NCI-H526 treated with DMSO at 0.1 percent for 48 hours (cell line): ENCODE measurements around the gene ORM2.
"Not testable (repeated sequence)": the region's sequence is repeated elsewhere in the genome, so short reads cannot be mapped to it uniquely, and the experiment has no call there.

ENCODE experiments used
- DNase-seq: peaks from one replicate; lab custom pipeline; 2025; lab: John Stamatoyannopoulos, UW

Gene ORM2

GRCh38 chr9:114332474-114333040, 2.9 kb downstream of the ORM2 start:
- DNase-seq: not testable (repeated sequence)

- DNase-seq: not testable (repeated sequence)
Observed at GRCh38 chr9:114333718-114334117, 4.0 kb downstream of the ORM2 start.

GRCh38 chr9:114334490-114334889, 4.8 kb downstream of the ORM2 start:
- no peak for DNase-seq

GRCh38 chr9:114335745-114336144, 6.1 kb downstream of the ORM2 start:
- DNase-seq: peak; percentile 26

GRCh38 chr9:114336157-114336556, 6.5 kb downstream of the ORM2 start:
- no peak for DNase-seq

- DNase-seq: no peak
Observed at GRCh38 chr9:114336699-114337395, 7.2 kb downstream of the ORM2 start.

- no peak for DNase-seq
Observed at GRCh38 chr9:114338187-114338586, 8.5 kb downstream of the ORM2 start.

GRCh38 chr9:114339130-114339908, 9.7 kb downstream of the ORM2 start:
- no peak for DNase-seq

- no peak for DNase-seq
Observed at GRCh38 chr9:114341152-114341830, 11.6 kb downstream of the ORM2 start.

GRCh38 chr9:114341991-114342390, 12.3 kb downstream of the ORM2 start:
- no peak for DNase-seq

- no peak for DNase-seq
Observed at GRCh38 chr9:114342755-114343440, 13.2 kb downstream of the ORM2 start.

- no peak for DNase-seq
Observed at GRCh38 chr9:114343471-114344187, 14.0 kb downstream of the ORM2 start.

GRCh38 chr9:114344188-114344566, 14.5 kb downstream of the ORM2 start:
- DNase-seq: no peak

- no peak for DNase-seq
Observed at GRCh38 chr9:114344692-114345091, 15.0 kb downstream of the ORM2 start.

- no peak for DNase-seq
Observed at GRCh38 chr9:114345493-114346065, 15.9 kb downstream of the ORM2 start.

GRCh38 chr9:114346146-114346545, 16.5 kb downstream of the ORM2 start:
- DNase-seq: no peak

GRCh38 chr9:114347675-114348074, 18.0 kb downstream of the ORM2 start:
- no peak for DNase-seq

GRCh38 chr9:114348261-114348905, 18.7 kb downstream of the ORM2 start:
- no peak for DNase-seq

- no peak for DNase-seq
Observed at GRCh38 chr9:114348906-114349482, 19.3 kb downstream of the ORM2 start.
